Mucosa of stomach (tissue), 1 donor: ENCODE data around the gene PCSK2.

Experiments used
- H3K27me3 ChIP-seq: one replicate; pipeline ENCODE4 v1.7.0; 2013; ENCODE audit warnings: mild to moderate bottlenecking, low read length; ENCODE audit not compliant: control insufficient read depth, insufficient read depth
- H3K36me3 ChIP-seq: one replicate; pipeline ENCODE4 v1.7.0; 2013; ENCODE audit warnings: low read length; ENCODE audit not compliant: control insufficient read depth, insufficient read depth
- H3K4me1 ChIP-seq: one replicate; pipeline ENCODE4 v1.7.0; 2013; ENCODE audit warnings: mild to moderate bottlenecking, low read length; ENCODE audit not compliant: control insufficient read depth, insufficient read depth
- H3K4me3 ChIP-seq: one replicate; pipeline ENCODE4 v1.7.0; 2013; ENCODE audit warnings: low read length
- H3K9ac ChIP-seq: one replicate; pipeline ENCODE4 v1.7.0; 2013; ENCODE audit warnings: mild to moderate bottlenecking, low read length, moderate library complexity
- H3K9me3 ChIP-seq: one replicate; pipeline ENCODE4 v1.7.0; 2013; ENCODE audit warnings: mild to moderate bottlenecking, low read length, moderate library complexity; ENCODE audit not compliant: control insufficient read depth
- donor health status: Pancreatic carcinoma.

PCSK2 gene

DNA sequence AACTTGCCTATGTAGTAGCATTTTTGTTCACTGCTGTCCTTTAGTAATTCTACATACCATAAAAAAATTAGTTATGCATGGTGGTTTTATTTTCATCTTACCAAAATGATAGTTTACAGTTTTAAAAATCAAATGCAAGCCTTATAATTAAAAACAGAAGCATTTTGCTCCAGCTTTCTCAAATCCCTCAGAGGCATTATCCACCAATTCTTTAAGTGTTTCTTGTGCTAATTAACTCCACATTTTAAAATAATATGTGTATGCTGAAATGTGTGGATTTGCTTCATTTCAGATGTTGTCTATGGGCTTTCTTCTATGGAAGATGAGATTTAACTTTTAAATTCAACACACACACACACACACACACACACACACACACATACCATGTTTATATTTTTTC is 49.3 kb downstream of the PCSK2 start:
- H3K9me3 ChIP-seq: no peaks in the 10 kb centered on the region
- H3K36me3 ChIP-seq: no peaks in the 10 kb centered on the region
- no peak overlapping the region for H3K9ac ChIP-seq
- H3K4me1 ChIP-seq: no peaks in the 10 kb centered on the region
- no peak overlapping the region for H3K4me3 ChIP-seq
- H3K27me3 ChIP-seq: no peaks in the 10 kb centered on the region

DNA sequence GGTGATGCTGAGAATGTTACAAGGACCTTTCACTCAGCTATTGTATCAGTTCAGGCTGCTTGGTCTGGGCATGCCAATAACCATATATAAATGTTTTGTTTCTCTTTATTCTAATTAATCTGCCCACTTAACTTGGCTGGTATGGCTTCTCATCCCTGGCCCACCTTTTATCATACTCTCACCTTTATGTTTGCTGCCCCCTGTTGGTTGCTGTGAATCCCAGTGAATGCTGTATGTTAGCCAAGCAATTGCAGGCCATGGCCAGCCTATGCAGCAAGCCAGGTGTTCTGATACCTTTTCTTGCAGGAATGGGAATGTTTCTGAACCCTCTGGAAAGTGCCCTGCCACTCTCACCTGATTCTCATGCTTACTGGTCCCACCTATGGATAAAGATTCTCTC is 54.6 kb downstream of the PCSK2 start:
- Histone ChIP-seq H3K4me1 (no peaks in the 10 kb centered on the region), H3K9ac (no peak overlapping the region), H3K4me3 (no peak overlapping the region), H3K27me3 (no peaks in the 10 kb centered on the region), H3K9me3 (no peaks in the 10 kb centered on the region), H3K36me3 (no peaks in the 10 kb centered on the region)

DNA sequence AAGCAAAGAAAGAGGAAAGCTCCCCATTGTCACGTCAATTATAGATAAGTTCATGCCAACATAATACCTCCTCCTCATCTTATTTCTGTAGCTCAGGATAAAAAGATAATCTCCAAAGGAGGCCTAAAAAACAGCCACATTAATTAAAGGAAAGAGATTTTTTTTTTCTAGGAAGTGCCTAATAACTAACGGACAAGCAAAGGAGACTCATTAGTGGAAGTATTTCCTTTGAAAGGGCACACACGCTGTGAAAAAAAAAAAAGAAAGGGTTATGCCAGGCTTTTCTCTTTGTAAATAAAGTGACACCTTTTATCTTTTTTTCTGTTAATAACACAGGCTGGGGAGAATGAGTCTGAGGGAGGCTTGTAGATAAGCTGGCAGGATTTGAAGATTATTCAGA is 55.7 kb downstream of the PCSK2 start:
- Histone ChIP-seq H3K9ac (no peak overlapping the region), H3K4me1 (no peaks in the 10 kb centered on the region), H3K27me3 (no peaks in the 10 kb centered on the region), H3K4me3 (no peak overlapping the region), H3K36me3 (no peaks in the 10 kb centered on the region), H3K9me3 (no peaks in the 10 kb centered on the region)

DNA sequence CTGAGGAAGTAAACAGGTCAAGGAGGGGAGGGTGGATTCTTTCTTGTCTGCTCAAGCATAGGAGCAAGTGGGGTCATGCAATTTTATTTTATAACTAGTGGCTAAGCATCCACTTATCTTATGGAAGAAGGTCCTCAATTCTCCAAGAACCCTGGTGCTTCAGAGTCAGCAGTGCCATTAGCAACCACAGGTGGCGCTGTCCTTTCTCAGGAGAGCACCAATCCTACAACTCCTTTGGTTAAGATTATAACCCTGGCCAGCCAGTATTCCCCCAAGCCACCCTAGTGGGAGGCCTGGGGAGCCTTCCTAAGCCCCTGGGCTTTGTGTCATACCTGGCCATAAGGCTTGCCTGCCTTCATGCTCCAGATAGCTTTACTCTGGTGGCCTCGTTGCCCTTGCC is 60.7 kb downstream of the PCSK2 start:
- H3K4me3 ChIP-seq: no peak overlapping the region
- H3K27me3 ChIP-seq: no peaks in the 10 kb centered on the region
- H3K9me3 ChIP-seq: no peaks in the 10 kb centered on the region

DNA sequence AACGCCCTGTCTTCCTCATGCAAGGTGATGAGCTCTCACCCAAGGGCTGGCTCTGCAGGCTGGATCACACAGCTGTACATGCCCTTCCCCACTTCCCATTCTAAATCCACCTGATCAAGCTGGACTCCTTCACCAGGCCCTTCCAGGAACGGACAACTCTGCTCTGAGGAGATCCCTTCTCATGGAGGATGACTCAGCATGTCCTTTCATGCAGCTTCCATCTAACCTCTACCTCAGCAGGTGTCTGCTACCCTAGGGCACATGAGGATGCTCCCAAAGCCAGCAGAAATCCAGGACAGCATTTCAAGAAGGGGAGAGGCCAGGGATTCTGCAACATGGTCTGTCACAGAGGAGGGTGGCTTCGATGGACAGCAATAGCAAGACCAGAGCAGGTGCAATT is 61.2 kb downstream of the PCSK2 start:
- peaks cover 8% of the 10 kb centered on the region for H3K4me1 ChIP-seq
- H3K9ac ChIP-seq: no peak overlapping the region
- no peaks in the 10 kb centered on the region for H3K36me3 ChIP-seq
- H3K4me3 ChIP-seq: no peak overlapping the region
- H3K27me3 ChIP-seq: no peaks in the 10 kb centered on the region
- H3K9me3 ChIP-seq: no peaks in the 10 kb centered on the region

More for the DNA sequence above, 60.7 kb downstream of the PCSK2 start:
- peaks cover 8% of the 10 kb centered on the region for H3K4me1 ChIP-seq
- no peak overlapping the region for H3K9ac ChIP-seq
- H3K36me3 ChIP-seq: no peaks in the 10 kb centered on the region

DNA sequence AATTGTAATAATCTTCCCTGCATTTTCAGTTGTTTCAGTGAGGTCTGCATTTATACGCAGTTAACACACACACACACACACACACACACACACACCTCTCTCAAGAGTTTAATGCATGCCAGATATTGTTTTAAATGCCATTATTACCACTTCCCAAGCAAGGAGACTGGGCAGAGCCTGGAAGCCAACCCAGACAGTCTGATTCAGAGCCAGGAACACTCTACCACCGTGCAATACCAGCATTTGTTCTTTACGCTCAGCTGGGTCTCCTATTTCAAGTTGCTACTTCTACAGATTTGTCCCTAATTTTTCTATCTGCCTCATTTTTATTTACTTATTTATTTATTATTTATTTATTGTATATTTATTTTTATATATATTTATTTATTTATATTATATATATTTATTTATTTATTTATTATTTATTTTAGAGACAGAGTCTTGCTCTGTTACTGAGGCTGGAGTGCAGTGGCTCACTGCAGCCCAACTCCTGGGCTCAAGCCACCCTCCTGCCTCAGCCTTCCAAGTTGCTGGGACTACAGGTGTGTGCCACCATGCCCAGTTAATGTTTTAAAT is 68.4 kb downstream of the PCSK2 start:
- no peaks in the 10 kb centered on the region for H3K9me3 ChIP-seq
- no peak overlapping the region for H3K9ac ChIP-seq
- H3K36me3 ChIP-seq: no peaks in the 10 kb centered on the region

DNA sequence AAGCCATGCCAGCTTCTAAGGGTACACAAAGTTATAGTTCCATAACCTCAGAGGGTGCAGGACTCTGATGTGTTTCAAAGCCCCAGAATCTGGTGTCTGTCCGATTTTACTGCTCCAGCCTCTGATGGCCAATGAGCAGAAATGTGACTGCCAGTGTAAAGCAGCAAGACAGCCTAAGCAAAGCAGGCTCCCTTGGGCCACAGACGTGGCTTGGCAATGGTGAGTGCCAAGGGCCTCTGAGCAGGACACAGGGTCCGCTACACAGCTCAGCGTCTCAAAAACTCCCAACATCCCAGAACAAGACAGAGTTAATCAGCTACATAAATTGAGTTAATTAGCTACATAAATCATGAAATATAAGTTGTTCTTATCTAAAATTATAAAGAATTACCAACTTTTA is 69.2 kb downstream of the PCSK2 start:
- Histone ChIP-seq H3K4me3 (no peak overlapping the region), H3K9ac (no peak overlapping the region), H3K4me1 (peaks cover 5% of the 10 kb centered on the region), H3K27me3 (no peaks in the 10 kb centered on the region), H3K9me3 (no peaks in the 10 kb centered on the region), H3K36me3 (no peaks in the 10 kb centered on the region)

More for the DNA sequence above, 68.4 kb downstream of the PCSK2 start:
- Histone ChIP-seq H3K4me3 (no peak overlapping the region), H3K4me1 (peaks cover 12% of the 10 kb centered on the region), H3K27me3 (no peaks in the 10 kb centered on the region)

DNA sequence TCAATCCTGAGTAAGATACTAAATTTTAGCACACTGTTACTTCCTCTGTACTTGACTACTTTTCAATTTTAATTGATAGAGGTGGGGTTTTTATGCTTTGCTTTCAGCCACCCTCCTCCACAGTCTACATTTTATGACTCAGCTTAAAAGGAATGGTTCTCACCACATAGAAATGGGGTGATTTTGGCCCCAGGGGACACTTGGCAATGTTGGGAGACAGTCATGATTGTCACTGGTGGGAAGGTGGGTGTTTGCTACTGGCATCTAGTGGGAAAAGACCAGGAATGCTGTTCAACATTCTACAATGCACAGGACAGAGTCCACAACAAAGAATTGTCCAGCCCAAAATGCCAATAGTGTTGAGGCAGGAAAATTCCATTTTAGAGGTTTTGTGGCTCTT is 71.3 kb downstream of the PCSK2 start:
- no peaks in the 10 kb centered on the region for H3K27me3 ChIP-seq
- no peak overlapping the region for H3K9ac ChIP-seq
- H3K4me3 ChIP-seq: no peak overlapping the region
- no peaks in the 10 kb centered on the region for H3K36me3 ChIP-seq
- no peaks in the 10 kb centered on the region for H3K9me3 ChIP-seq
- H3K4me1 ChIP-seq: peaks cover 4% of the 10 kb centered on the region

DNA sequence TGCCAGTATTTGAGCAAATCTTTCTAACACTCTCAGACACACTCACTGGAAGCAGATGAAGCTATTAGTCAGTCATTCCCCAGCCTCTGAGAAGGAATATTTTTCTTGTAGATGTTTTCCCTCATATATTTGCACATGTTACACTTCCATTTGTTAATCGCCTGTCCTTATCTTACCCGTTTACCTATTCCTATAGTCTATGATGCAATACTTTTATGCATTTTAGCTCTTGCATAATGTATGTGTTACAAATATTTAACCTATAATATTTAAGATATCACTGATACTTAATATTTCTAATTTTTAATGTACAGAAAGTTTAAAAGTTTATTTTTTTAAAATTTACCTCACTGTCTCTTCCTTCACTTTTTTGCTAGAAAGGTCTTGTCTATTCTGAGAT is 71.9 kb downstream of the PCSK2 start:
- H3K36me3 ChIP-seq: no peaks in the 10 kb centered on the region
- H3K4me3 ChIP-seq: no peak overlapping the region
- no peaks in the 10 kb centered on the region for H3K27me3 ChIP-seq
- peaks cover 4% of the 10 kb centered on the region for H3K4me1 ChIP-seq
- no peak overlapping the region for H3K9ac ChIP-seq
- H3K9me3 ChIP-seq: no peaks in the 10 kb centered on the region

DNA sequence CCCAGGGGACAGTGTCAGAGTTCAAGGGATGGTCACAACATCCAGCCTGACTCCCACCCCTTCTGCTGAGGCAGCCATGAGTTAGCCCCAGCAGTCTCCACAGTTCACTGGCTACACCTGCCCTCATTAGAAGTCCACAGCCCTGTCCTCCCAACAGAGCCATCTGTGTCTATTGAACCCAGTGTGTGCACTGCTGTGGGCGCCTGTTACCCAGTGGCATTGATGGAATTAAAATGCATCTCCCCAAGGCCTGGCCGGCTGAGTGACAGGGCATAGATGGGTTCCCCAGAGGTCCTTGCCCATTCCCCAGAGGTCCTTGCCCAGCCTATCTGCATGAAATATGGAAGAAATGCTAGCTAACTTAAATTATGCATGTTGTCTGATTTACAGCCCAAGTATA is 73.3 kb downstream of the PCSK2 start:
- peaks cover 4% of the 10 kb centered on the region for H3K4me1 ChIP-seq
- H3K4me3 ChIP-seq: no peak overlapping the region
- H3K9ac ChIP-seq: no peak overlapping the region
- no peaks in the 10 kb centered on the region for H3K27me3 ChIP-seq
- no peaks in the 10 kb centered on the region for H3K9me3 ChIP-seq
- no peaks in the 10 kb centered on the region for H3K36me3 ChIP-seq

DNA sequence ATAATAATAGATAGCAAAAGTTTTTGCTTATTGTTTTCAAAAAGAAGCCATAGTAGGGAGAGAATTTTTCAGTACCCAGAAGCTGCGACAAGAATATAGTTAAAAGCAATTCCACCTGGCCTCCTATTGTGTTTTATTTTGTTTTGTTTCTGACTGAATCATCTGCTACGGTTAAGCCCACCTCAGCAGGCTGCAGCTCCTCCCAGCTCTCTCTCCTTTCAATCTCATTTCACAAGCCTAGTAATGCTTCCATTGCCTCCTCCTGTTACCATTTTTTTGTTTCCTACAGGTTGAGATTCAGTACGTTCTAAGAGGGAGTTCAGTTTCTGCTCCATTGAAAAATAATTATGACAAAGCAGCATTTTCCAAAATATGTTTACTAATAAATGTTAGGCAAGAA is 77.9 kb downstream of the PCSK2 start:
- Histone ChIP-seq H3K9me3 (no peaks in the 10 kb centered on the region), H3K36me3 (no peaks in the 10 kb centered on the region), H3K27me3 (no peaks in the 10 kb centered on the region), H3K4me1 (no peaks in the 10 kb centered on the region), H3K9ac (no peak overlapping the region), H3K4me3 (no peak overlapping the region)

DNA sequence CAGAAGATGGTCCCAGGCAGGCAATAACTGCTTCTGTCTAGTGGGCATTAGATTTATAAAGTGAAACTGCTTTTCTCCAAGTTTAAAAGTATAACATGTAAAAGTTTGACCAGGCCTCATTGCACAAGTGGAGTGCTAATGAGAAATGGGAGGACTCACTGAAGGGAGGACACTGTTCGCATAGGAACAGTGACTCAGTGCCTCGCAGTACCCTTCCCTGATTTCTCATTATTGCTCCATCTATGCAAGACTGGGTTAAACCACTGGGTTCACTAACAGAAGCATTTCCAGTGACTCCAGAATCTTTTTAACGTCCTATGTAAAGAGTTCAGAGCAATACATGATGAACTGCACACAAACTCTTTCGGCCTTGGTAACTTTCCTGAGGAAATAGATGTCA is 79.6 kb downstream of the PCSK2 start:
- no peak overlapping the region for H3K4me3 ChIP-seq
- H3K9ac ChIP-seq: no peak overlapping the region
- H3K4me1 ChIP-seq: no peaks in the 10 kb centered on the region
- H3K9me3 ChIP-seq: no peaks in the 10 kb centered on the region
- no peaks in the 10 kb centered on the region for H3K27me3 ChIP-seq
- H3K36me3 ChIP-seq: no peaks in the 10 kb centered on the region

DNA sequence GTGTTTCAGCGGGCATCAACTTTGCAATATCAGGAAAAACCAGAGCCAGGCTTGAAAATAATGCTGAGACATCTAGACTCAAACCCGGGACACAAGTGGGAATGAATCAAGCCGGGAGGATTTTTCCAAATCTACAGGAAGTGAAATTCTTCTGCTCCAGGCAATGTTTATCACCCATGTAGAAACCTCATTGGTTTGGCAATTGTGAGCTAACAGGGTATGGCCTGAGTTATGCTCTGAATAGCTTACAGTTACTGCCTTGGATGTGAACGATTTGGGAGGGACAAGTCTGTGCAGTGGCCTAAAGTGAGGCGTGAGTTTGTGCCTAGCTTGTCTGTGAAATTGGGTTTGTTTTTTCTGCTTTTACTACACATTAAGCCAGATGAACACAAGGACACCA is 87.4 kb downstream of the PCSK2 start:
- Histone ChIP-seq H3K36me3 (no peaks in the 10 kb centered on the region), H3K27me3 (no peaks in the 10 kb centered on the region), H3K4me1 (peaks cover 9% of the 10 kb centered on the region), H3K9ac (no peak overlapping the region), H3K4me3 (no peak overlapping the region), H3K9me3 (no peaks in the 10 kb centered on the region)
